B cell (primary cell): Measurements from ENCODE around the gene STAC.

Source experiments
- CTCF ChIP-seq: fragments of 200-600 bp; IDR thresholded peaks from one replicate; pipeline ENCODE4 v1.8.0; 2022; ENCODE audit warnings: antibody characterized with exemption, mild to moderate bottlenecking
- EZH2 ChIP-seq: IDR thresholded peaks from 2 replicates; pipeline ENCODE4 v1.6.1; 2012; ENCODE audit warnings: borderline replicate concordance, low read depth, mild to moderate bottlenecking, moderate library complexity, low read length; ENCODE audit not compliant: insufficient read depth, poor library complexity, severe bottlenecking

- TF ChIP-seq CTCF (no peak), EZH2 (no peak)
Measured at GRCh38 chr3:36575241-36575640, 194.9 kb downstream of the STAC start.
